GM23338 (cell line): ENCODE measurements around the gene INTS3. TPM values are rescaled to one million over a fixed set of nuclear protein-coding genes. Genes with fewer than 3 reads are reported as not detected.
A peak's percentile ranks its signal among the peaks of the same experiment; 100 is the strongest.

Experiments
- ATAC-seq: fragments of 200-7000 bp; cut with Tn5 transposase; 3 replicates; pipeline ENCODE4 v1.9.1; 2020
- DNase-seq: peaks from one replicate; pipeline ENCODE4 v3.0.0-alpha.2; 2015; ENCODE audit warnings: low spot score
- H2AFZ ChIP-seq: fragments of 200-600 bp; sonication (generic); 2 replicates; pipeline ENCODE4 v1.8.0; 2016; ENCODE audit warnings: antibody characterized with exemption, mild to moderate bottlenecking, moderate library complexity
- H3F3A ChIP-seq: fragments of 200-600 bp; sonication (generic); replicated peaks from 2 replicates; pipeline ENCODE4 v1.8.0; 2017; ENCODE audit warnings: antibody characterized with exemption, mixed run types, low read depth
- H3K27ac ChIP-seq: fragments of 200-600 bp; sonication (generic); 2 replicates; pipeline ENCODE4 v1.6.1; 2016; ENCODE audit warnings: low read depth
- H3K27me3 ChIP-seq: fragments of 200-600 bp; sonication (generic); 2 replicates; pipeline ENCODE4 v1.8.0; 2016; ENCODE audit warnings: mild to moderate bottlenecking, mixed run types, moderate library complexity; ENCODE audit not compliant: insufficient read depth
- H3K36me3 ChIP-seq: fragments of 200-600 bp; sonication (generic); 2 replicates; pipeline ENCODE4 v1.8.0; 2016; ENCODE audit warnings: mild to moderate bottlenecking; ENCODE audit not compliant: insufficient read depth
- H3K4me1 ChIP-seq: fragments of 200-600 bp; sonication (generic); 2 replicates; pipeline ENCODE4 v1.8.0; 2016; ENCODE audit warnings: mild to moderate bottlenecking, moderate library complexity; ENCODE audit not compliant: insufficient read depth
- H3K4me2 ChIP-seq: fragments of 200-600 bp; sonication (generic); 2 replicates; pipeline ENCODE4 v1.7.1; 2017; ENCODE audit warnings: mixed run types
- H3K4me3 ChIP-seq: fragments of 200-600 bp; sonication (generic); 2 replicates; pipeline ENCODE4 v1.6.1; 2016; ENCODE audit warnings: mixed run types
- H3K79me2 ChIP-seq: fragments of 200-600 bp; sonication (generic); replicated peaks from 2 replicates; pipeline ENCODE4 v1.8.0; 2017; ENCODE audit warnings: mild to moderate bottlenecking; ENCODE audit not compliant: insufficient read depth
- H3K9me2 ChIP-seq: fragments of 200-600 bp; sonication (generic); 2 replicates; pipeline ENCODE4 v1.8.0; 2017; ENCODE audit not compliant: insufficient read depth
- H4K20me1 ChIP-seq: fragments of 200-600 bp; sonication (generic); replicated peaks from 2 replicates; pipeline ENCODE4 v1.8.0; 2017; ENCODE audit warnings: mild to moderate bottlenecking; ENCODE audit not compliant: insufficient read depth
- H3K27ac Mint-ChIP-seq: 2 replicates; pipeline ENCODE4 v1.8.0; 2020; ENCODE audit warnings: inconsistent platforms, mild to moderate bottlenecking, moderate library complexity, mixed read lengths
- H3K27me3 Mint-ChIP-seq: 3 replicates; pipeline ENCODE4 v1.8.0; 2022; ENCODE audit warnings: low read depth, mild to moderate bottlenecking, moderate library complexity, mixed read lengths, inconsistent platforms; ENCODE audit not compliant: insufficient read depth, poor library complexity
- H3K36me3 Mint-ChIP-seq: 3 replicates; pipeline ENCODE4 v1.8.0; 2021; ENCODE audit warnings: low read depth, mild to moderate bottlenecking, inconsistent platforms, moderate library complexity, mixed read lengths
- H3K4me1 Mint-ChIP-seq: 3 replicates; pipeline ENCODE4 v1.8.0; 2020; ENCODE audit warnings: mild to moderate bottlenecking, inconsistent platforms, mixed read lengths
- H3K4me3 Mint-ChIP-seq: 3 replicates; pipeline ENCODE4 v1.8.0; 2021; ENCODE audit warnings: moderate library complexity, mild to moderate bottlenecking, inconsistent platforms, mixed read lengths
- H3K9me3 Mint-ChIP-seq: 3 replicates; pipeline ENCODE4 v1.8.0; 2020; ENCODE audit warnings: moderate library complexity, mild to moderate bottlenecking, inconsistent platforms, mixed read lengths
- CTCF ChIP-seq, 2 experiments: fragments of 200-600 bp in 1 of 2; sonication (generic) in 1 of 2; conservative IDR thresholded peaks; 2 replicates each; pipeline versions ENCODE4 v1.5.1 to v1.6.1; 2016 to 2017; ENCODE audit warnings: antibody characterized with exemption in 2 of 2, low read depth in 2 of 2, mild to moderate bottlenecking in 2 of 2, moderate library complexity in 1 of 2
- EZH2 ChIP-seq: fragments of 200-600 bp; sonication (generic); IDR thresholded peaks from one replicate; pipeline ENCODE4 v1.8.0; 2017; ENCODE audit warnings: antibody characterized with exemption, mild to moderate bottlenecking, low read depth; ENCODE audit not compliant: unreplicated experiment
- EZH2phosphoT487 ChIP-seq: fragments of 200-600 bp; sonication (generic); IDR thresholded peaks from one replicate; pipeline ENCODE4 v1.8.1; 2018; ENCODE audit warnings: antibody characterized with exemption; ENCODE audit not compliant: unreplicated experiment
- POLR2AphosphoS5 ChIP-seq: IDR thresholded peaks from 2 replicates; pipeline ENCODE4 v1.6.1; 2016; ENCODE audit warnings: antibody characterized with exemption, low read depth
- STAT1 ChIP-seq: IDR thresholded peaks from one replicate; pipeline ENCODE4 v1.6.1; 2016; ENCODE audit warnings: antibody characterized with exemption; ENCODE audit not compliant: unreplicated experiment
- ZNF114 ChIP-seq: fragments of 250-450 bp; sonication (Bioruptor Pico); IDR thresholded peaks from 2 replicates; pipeline ENCODE4 v1.5.0; 2020; ENCODE audit warnings: mild to moderate bottlenecking, moderate library complexity
- ZNF462 ChIP-seq: fragments of 250-450 bp; sonication (Bioruptor Pico); IDR thresholded peaks from 2 replicates; pipeline ENCODE4 v1.5.0; 2020; ENCODE audit warnings: mild to moderate bottlenecking, moderate library complexity
- polyA plus RNA-seq: library from polyadenylated mRNA; unstranded; fragments of >200 nt; fragmentation: Nextera tagmentation; extraction: Ambion mirVana; gene quantifications from 2 replicates; pipeline ENCODE4 v1.2.1, GENCODE V29; 2016
- total RNA-seq: library from RNA; depleted of rRNA; stranded (reverse); fragments of >200 nt; shearing (Covaris generic); gene quantifications from 2 replicates; pipeline ENCODE4 v1.2.3, GENCODE V29; 2014

INTS3 gene
- total and polyA plus RNA-seq, 2 experiments from 2014 or later, result 22.7 to 51.3 TPM

GRCh38 chr1:153735090-153735420, 7.2 kb downstream of the INTS3 start (continued):
- no peak for TF ChIP-seq ZNF462

GRCh38 chr1:153741986-153742385, 14.1 kb downstream of the INTS3 start:
- H3F3A ChIP-seq, result peaks cover 19% of the 10 kb centered on the region; the same call in 1 of the 2 replicates
- no peaks in the 10 kb centered on the region for H3K27me3 ChIP-seq
- peaks cover 51% of the 10 kb centered on the region for H3K4me1 Mint-ChIP-seq
- no peak overlapping the region for H3K4me3 Mint-ChIP-seq
- no peak overlapping the region for H3K4me3 ChIP-seq
- H3K9me3 Mint-ChIP-seq, result no peaks in the 10 kb centered on the region
- H3K27ac ChIP-seq, result peak overlapping the region; percentile 61; the same call in 1 of the 2 replicates
- no peaks in the 10 kb centered on the region for H3K27me3 Mint-ChIP-seq
- peaks cover 72% of the 10 kb centered on the region for H3K36me3 Mint-ChIP-seq
- H3K27ac Mint-ChIP-seq, result peak overlapping the region; percentile 60; the same call in 1 of the 2 replicates
- peaks cover 11% of the 10 kb centered on the region for H3K79me2 ChIP-seq
- no peak overlapping the region for H3K4me2 ChIP-seq
- H2AFZ ChIP-seq, result no peak overlapping the region
- DNase-seq, result no peak
- no peaks in the 10 kb centered on the region for H4K20me1 ChIP-seq
- H3K9me2 ChIP-seq, result no peaks in the 10 kb centered on the region
- ATAC-seq, result no peak
- peaks cover 49% of the 10 kb centered on the region for H3K4me1 ChIP-seq
- peaks cover 25% of the 10 kb centered on the region for H3K36me3 ChIP-seq
- TF ChIP-seq EZH2 (no peak), POLR2AphosphoS5 (no peak), EZH2phosphoT487 (no peak), STAT1 (no peak), ZNF462 (no peak), CTCF (conservative IDR thresholded peaks at IDR 0.05; ENCODE audit: low read depth in 2 of 2) (no peak), ZNF114 (CRISPR knock-in tag) (no peak)
